IMR-90 (cell line): Measurements from ENCODE around the gene ZNF385B. TPM values are rescaled to one million over a fixed set of nuclear protein-coding genes. Genes with fewer than 3 reads are reported as not detected.

Experiments used
- ATAC-seq: fragments of 200-7000 bp; cut with Tn5 transposase; 2 replicates; pipeline ENCODE4 v1.9.1; 2020; ENCODE audit warnings: low read depth, mild to moderate bottlenecking, moderate library complexity
- BruUV-seq: library from RNA; stranded (reverse); fragments of 400-500 nt; replicated peaks from 2 replicates; lab custom pipeline; 2021; lab: Mats Ljungman, UMichigan
- CTCF ChIA-PET: fragments of 300-600 bp; formaldehyde crosslinking; extraction: SDS; loops from one replicate; lab custom pipeline; 2021; ENCODE audit warnings: antibody characterized with exemption; lab: Yijun Ruan, JAX
- POLR2A ChIA-PET: fragments of 300-600 bp; sonication (Branson Sonifier 250); formaldehyde crosslinking; loops from one replicate; lab custom pipeline; 2022; ENCODE audit warnings: antibody characterized with exemption; ENCODE audit not compliant: unreplicated experiment; lab: Charles Lee
- DNase-seq: peaks from one replicate; pipeline ENCODE4 v3.0.0; 2013
- H2AFZ ChIP-seq: replicated peaks from 2 replicates; pipeline ENCODE3; 2013; ENCODE audit warnings: low read length, mild to moderate bottlenecking; ENCODE audit not compliant: poor library complexity
- H2AK5ac ChIP-seq: 2 replicates; pipeline ENCODE4 v1.6.1; 2013; ENCODE audit warnings: low read depth, low read length, inconsistent platforms
- H2AK9ac ChIP-seq: replicated peaks from 2 replicates; pipeline ENCODE3; 2013; ENCODE audit warnings: mild to moderate bottlenecking, low read depth, low read length, moderate library complexity; ENCODE audit not compliant: poor library complexity
- H2BK120ac ChIP-seq: 2 replicates; pipeline ENCODE4 v1.6.1; 2013; ENCODE audit warnings: low read depth, low read length, inconsistent platforms
- H2BK15ac ChIP-seq: 3 replicates; pipeline ENCODE4 v1.6.1; 2013; ENCODE audit warnings: low read depth, low read length, inconsistent platforms
- H2BK20ac ChIP-seq: 2 replicates; pipeline ENCODE4 v1.6.1; 2013; ENCODE audit warnings: low read depth, mild to moderate bottlenecking, inconsistent platforms, low read length, moderate library complexity
- H2BK5ac ChIP-seq: 2 replicates; pipeline ENCODE4 v1.6.1; 2013; ENCODE audit warnings: mild to moderate bottlenecking, low read depth, low read length, inconsistent platforms; ENCODE audit not compliant: poor library complexity, severe bottlenecking
- H3K14ac ChIP-seq: replicated peaks from 2 replicates; pipeline ENCODE4 v1.6.1; 2013; ENCODE audit warnings: low read depth, low read length, inconsistent platforms
- H3K18ac ChIP-seq: 2 replicates; pipeline ENCODE4 v1.6.1; 2013; ENCODE audit warnings: low read depth, low read length, control low read depth
- H3K23ac ChIP-seq: 2 replicates; pipeline ENCODE4 v1.6.1; 2013; ENCODE audit warnings: low read depth, low read length, inconsistent platforms
- H3K27ac ChIP-seq: 2 replicates; pipeline ENCODE4 v1.5.1; 2013; ENCODE audit warnings: mild to moderate bottlenecking, control low read depth, low read length; ENCODE audit not compliant: insufficient read depth
- H3K27me3 ChIP-seq: 2 replicates; pipeline ENCODE4 v1.6.1; 2013; ENCODE audit warnings: low read length; ENCODE audit not compliant: control insufficient read depth, insufficient read depth
- H3K36me3 ChIP-seq: 2 replicates; pipeline ENCODE4 v1.6.1; 2013; ENCODE audit warnings: low read length, mixed read lengths; ENCODE audit not compliant: control insufficient read depth, insufficient read depth
- H3K4ac ChIP-seq: 2 replicates; pipeline ENCODE4 v1.6.1; 2013; ENCODE audit warnings: low read depth, low read length, inconsistent platforms
- H3K4me1 ChIP-seq: 2 replicates; pipeline ENCODE4 v1.6.1; 2013; ENCODE audit warnings: low read length, mixed read lengths; ENCODE audit not compliant: control insufficient read depth, insufficient read depth
- H3K4me2 ChIP-seq: 2 replicates; pipeline ENCODE4 v1.6.1; 2013; ENCODE audit warnings: low read depth, mild to moderate bottlenecking, control low read depth, low read length, moderate library complexity
- H3K4me3 ChIP-seq: 2 replicates; pipeline ENCODE4 v1.5.1; 2013; ENCODE audit warnings: low read depth, mild to moderate bottlenecking, control low read depth, low read length, moderate library complexity; ENCODE audit not compliant: insufficient read depth
- H3K56ac ChIP-seq: 2 replicates; pipeline ENCODE4 v1.6.1; 2013; ENCODE audit warnings: low read length, inconsistent platforms; ENCODE audit not compliant: insufficient read depth; ENCODE audit errors: extremely low read depth
- H3K79me1 ChIP-seq, 2 experiments: 2 replicates each; pipeline ENCODE4 v1.6.1; 2013; ENCODE audit warnings: low read length in 2 of 2, inconsistent platforms in 1 of 2, low read depth in 1 of 2
- H3K9ac ChIP-seq: 2 replicates; pipeline ENCODE4 v1.6.1; 2013; ENCODE audit warnings: low read depth, low read length, control low read depth
- H3K9me1 ChIP-seq: 2 replicates; pipeline ENCODE4 v1.6.1; 2013; ENCODE audit warnings: low read length, inconsistent platforms; ENCODE audit not compliant: insufficient read depth
- H3K9me3 ChIP-seq: 2 replicates; pipeline ENCODE4 v1.6.1; 2013; ENCODE audit warnings: low read length; ENCODE audit not compliant: control insufficient read depth, insufficient read depth
- H4K20me1 ChIP-seq: 2 replicates; pipeline ENCODE4 v1.6.1; 2013; ENCODE audit warnings: low read length, inconsistent platforms; ENCODE audit not compliant: insufficient read depth
- H4K5ac ChIP-seq: 2 replicates; pipeline ENCODE4 v1.6.1; 2013; ENCODE audit warnings: mild to moderate bottlenecking, low read depth, low read length, control low read depth
- H4K8ac ChIP-seq, 2 experiments: 2 replicates each; pipeline ENCODE4 v1.6.1; 2013; ENCODE audit warnings: low read depth in 2 of 2, low read length in 2 of 2, control low read depth in 1 of 2, inconsistent platforms in 1 of 2
- H4K91ac ChIP-seq: 2 replicates; pipeline ENCODE4 v1.6.1; 2013; ENCODE audit warnings: low read depth, low read length, inconsistent platforms; ENCODE audit not compliant: insufficient read depth
- BHLHE40 ChIP-seq: fragments of 150-350 bp; IDR thresholded peaks from 2 replicates; pipeline ENCODE4 v1.6.1; 2016; ENCODE audit warnings: mild to moderate bottlenecking, low read depth, low read length
- CEBPB ChIP-seq: IDR thresholded peaks from 2 replicates; pipeline ENCODE4 v1.6.1; 2012; ENCODE audit warnings: low read depth, low read length, improper control_type of control experiment
- MAFK ChIP-seq: IDR thresholded peaks from 2 replicates; pipeline ENCODE4 v1.6.1; 2012; ENCODE audit warnings: low read depth, low read length, improper control_type of control experiment
- MAZ ChIP-seq: IDR thresholded peaks from 2 replicates; pipeline ENCODE4 v1.6.1; 2012; ENCODE audit warnings: low read depth, mild to moderate bottlenecking, low read length, improper control_type of control experiment, moderate library complexity, borderline replicate concordance
- MXI1 ChIP-seq: IDR thresholded peaks from 2 replicates; pipeline ENCODE4 v1.6.1; 2012; ENCODE audit warnings: low read depth, mild to moderate bottlenecking, low read length, moderate library complexity, borderline replicate concordance
- NFE2L2 ChIP-seq: fragments of 150-350 bp; IDR thresholded peaks from 2 replicates; pipeline ENCODE4 v1.6.1; 2016; ENCODE audit warnings: low read depth, mild to moderate bottlenecking, low read length
- POLR2A ChIP-seq: IDR thresholded peaks from 2 replicates; pipeline ENCODE4 v1.6.1; 2012; ENCODE audit warnings: mild to moderate bottlenecking, low read depth, low read length
- RFX5 ChIP-seq: IDR thresholded peaks from 2 replicates; pipeline ENCODE4 v1.8.0; 2012; ENCODE audit warnings: low read depth, mild to moderate bottlenecking, low read length, moderate library complexity
- SMC3 ChIP-seq: fragments of 150-350 bp; IDR thresholded peaks from 2 replicates; pipeline ENCODE4 v1.6.1; 2016; ENCODE audit warnings: low read depth, mild to moderate bottlenecking, antibody characterized with exemption, low read length, moderate library complexity
- USF2 ChIP-seq: fragments of 150-350 bp; IDR thresholded peaks from 2 replicates; pipeline ENCODE4 v1.6.1; 2017; ENCODE audit warnings: mild to moderate bottlenecking, antibody characterized with exemption, low read length, low read depth
- WGBS, 2 experiments: methylation state at CpG; one replicate each; pipeline versions ENCODE4 v1.1.5 to v1.1.7; 2013; ENCODE audit warnings: missing lambda C conversion rate in 2 of 2; ENCODE audit not compliant: insufficient read length in 1 of 2; ENCODE audit errors: extremely low coverage in 2 of 2; 5-methylcytosine and 5-hydroxymethylcytosine counted together
- dilution Hi-C: fragments of 300-500 bp; cut with HindIII; formaldehyde crosslinking; loops from one replicate; pipeline ENCODE4 v1.14.3; 2018; ENCODE audit warnings: low sequenced_read_pairs; ENCODE audit not compliant: unreplicated experiment
- in situ Hi-C: fragments of 300-500 bp; cut with MboI; formaldehyde crosslinking; loops from 3 replicates; pipeline ENCODE4 v1.14.3; 2019; ENCODE audit warnings: low sequenced_read_pairs, inconsistent platforms, mixed read lengths
- intact Hi-C: fragments of 100-400 bp; cut with micrococcal nuclease; formaldehyde crosslinking; loops from 2 replicates; pipeline ENCODE4 v1.10.0; 2022
- polyA plus RNA-seq, 3 experiments: library from polyadenylated mRNA; depleted of rRNA; stranded (reverse); fragments of >200 nt; gene quantifications; 2 replicates each; pipeline ENCODE4 v1.2.3, GENCODE V29; 2012; ENCODE audit warnings: low replicate concordance in 1 of 3
- total RNA-seq: library from RNA; depleted of rRNA; stranded (reverse); fragments of >200 nt; gene quantifications from 2 replicates; pipeline ENCODE4 v1.2.3, GENCODE V29; 2012
- TF ChIP-seq, protein P1 (sequence below): fragments of 150-350 bp; IDR thresholded peaks from 2 replicates; pipeline ENCODE4 v1.6.1; 2016; ENCODE audit warnings: low read depth, mild to moderate bottlenecking, low read length, moderate library complexity, borderline replicate concordance
- TF ChIP-seq, protein P2 (sequence below): conservative IDR thresholded peaks from 2 replicates; pipeline ENCODE4 v1.5.1; 2012; ENCODE audit warnings: mild to moderate bottlenecking, low read depth, low read length, improper control_type of control experiment

ZNF385B gene
- total and polyA plus RNA-seq, 2 of the 4 experiments (the other 2 are of a cell fraction): not detected

DNA sequence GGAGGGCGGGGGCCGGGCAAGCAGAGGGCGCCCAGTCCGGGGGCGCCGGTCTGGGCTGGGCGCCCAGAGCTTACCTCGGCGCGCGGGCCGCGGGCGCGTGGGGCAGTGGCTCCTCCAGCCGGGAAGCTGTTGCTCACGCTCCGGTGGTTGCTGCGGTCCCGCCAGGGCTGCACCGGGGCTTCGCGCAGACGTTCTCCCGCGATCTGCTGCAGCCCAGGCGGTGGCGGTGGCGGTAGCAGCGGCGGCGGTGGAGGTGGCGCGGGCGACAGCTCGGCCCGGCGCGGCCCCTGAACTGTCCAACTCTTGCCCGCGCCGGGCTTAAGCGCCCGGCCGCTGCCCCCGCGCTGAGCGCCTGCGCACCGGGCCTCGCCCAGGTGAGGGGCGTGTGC lies 391 bp downstream of the ZNF385B start:
- H3K4me2 ChIP-seq: peak overlapping the region; percentile 18; the same call in 1 of the 2 replicates
- no peaks in the 10 kb centered on the region for H3K79me1 ChIP-seq
- H3K27me3 ChIP-seq: peaks cover 49% of the 10 kb centered on the region
- H3K9ac ChIP-seq: no peak overlapping the region
- H3K36me3 ChIP-seq: no peaks in the 10 kb centered on the region
- no peak overlapping the region for H3K4ac ChIP-seq
- no peaks in the 10 kb centered on the region for H3K9me1 ChIP-seq
- H4K8ac ChIP-seq: no peak overlapping the region
- no peak for TF ChIP-seq BHLHE40
- TF ChIP-seq SMC3: no peak
- TF ChIP-seq NFE2L2: no peak
- TF ChIP-seq, protein P1, sequence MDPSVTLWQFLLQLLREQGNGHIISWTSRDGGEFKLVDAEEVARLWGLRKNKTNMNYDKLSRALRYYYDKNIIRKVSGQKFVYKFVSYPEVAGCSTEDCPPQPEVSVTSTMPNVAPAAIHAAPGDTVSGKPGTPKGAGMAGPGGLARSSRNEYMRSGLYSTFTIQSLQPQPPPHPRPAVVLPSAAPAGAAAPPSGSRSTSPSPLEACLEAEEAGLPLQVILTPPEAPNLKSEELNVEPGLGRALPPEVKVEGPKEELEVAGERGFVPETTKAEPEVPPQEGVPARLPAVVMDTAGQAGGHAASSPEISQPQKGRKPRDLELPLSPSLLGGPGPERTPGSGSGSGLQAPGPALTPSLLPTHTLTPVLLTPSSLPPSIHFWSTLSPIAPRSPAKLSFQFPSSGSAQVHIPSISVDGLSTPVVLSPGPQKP: no peak
- no peak for TF ChIP-seq MAFK
- TF ChIP-seq CEBPB: no peak
- no peak for TF ChIP-seq MAZ
- TF ChIP-seq, protein P2, sequence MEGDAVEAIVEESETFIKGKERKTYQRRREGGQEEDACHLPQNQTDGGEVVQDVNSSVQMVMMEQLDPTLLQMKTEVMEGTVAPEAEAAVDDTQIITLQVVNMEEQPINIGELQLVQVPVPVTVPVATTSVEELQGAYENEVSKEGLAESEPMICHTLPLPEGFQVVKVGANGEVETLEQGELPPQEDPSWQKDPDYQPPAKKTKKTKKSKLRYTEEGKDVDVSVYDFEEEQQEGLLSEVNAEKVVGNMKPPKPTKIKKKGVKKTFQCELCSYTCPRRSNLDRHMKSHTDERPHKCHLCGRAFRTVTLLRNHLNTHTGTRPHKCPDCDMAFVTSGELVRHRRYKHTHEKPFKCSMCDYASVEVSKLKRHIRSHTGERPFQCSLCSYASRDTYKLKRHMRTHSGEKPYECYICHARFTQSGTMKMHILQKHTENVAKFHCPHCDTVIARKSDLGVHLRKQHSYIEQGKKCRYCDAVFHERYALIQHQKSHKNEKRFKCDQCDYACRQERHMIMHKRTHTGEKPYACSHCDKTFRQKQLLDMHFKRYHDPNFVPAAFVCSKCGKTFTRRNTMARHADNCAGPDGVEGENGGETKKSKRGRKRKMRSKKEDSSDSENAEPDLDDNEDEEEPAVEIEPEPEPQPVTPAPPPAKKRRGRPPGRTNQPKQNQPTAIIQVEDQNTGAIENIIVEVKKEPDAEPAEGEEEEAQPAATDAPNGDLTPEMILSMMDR: no peak
- TF ChIP-seq MXI1: no peak
- no peak for TF ChIP-seq USF2
- no peak for TF ChIP-seq POLR2A
- no peak for TF ChIP-seq RFX5
- no peak overlapping the region for H3K23ac ChIP-seq
- in situ Hi-C loops: no loop called here
- H3K27ac ChIP-seq: no peak overlapping the region
- no peak overlapping the region for H2BK15ac ChIP-seq
- no peaks in the 10 kb centered on the region; the same call in 1 of the 2 replicates for H3K9me3 ChIP-seq
- no peak overlapping the region for H2BK20ac ChIP-seq
- CTCF ChIA-PET: no interaction called here
- dilution Hi-C loops: no loop called here
- H3K14ac ChIP-seq: no peak overlapping the region
- H4K91ac ChIP-seq: no peak overlapping the region
- no peak overlapping the region for H2AK5ac ChIP-seq
- peak; percentile 69 for ATAC-seq
- intact Hi-C loops: no loop called here
- no peak overlapping the region for H3K56ac ChIP-seq
- H4K20me1 ChIP-seq: no peaks in the 10 kb centered on the region
- POLR2A ChIA-PET: no interaction called here
- no peak overlapping the region for H3K18ac ChIP-seq
- no peak for DNase-seq
- peak overlapping the region; percentile 80 for H2AFZ ChIP-seq
- no peak overlapping the region for H2AK9ac ChIP-seq
- H2BK120ac ChIP-seq: no peak overlapping the region
- BruUV-seq: no TSS peak
- H3K4me3 ChIP-seq: peak overlapping the region; percentile 43
- H2BK5ac ChIP-seq: no peak overlapping the region
- H4K5ac ChIP-seq: no peak overlapping the region
- peaks cover 2% of the 10 kb centered on the region; the same call in 1 of the 2 replicates for H3K4me1 ChIP-seq
- WGBS, 2 experiments: 2% methylated on average over 33 of the region's 52 CpGs; no CpG with 5 or more reads in 1 of the 2 experiments
